CD4-positive, alpha-beta T cell treated with Interleukin-2 at 100 ng/mL for 4 hours (primary cell): ENCODE results near the gene LCE1B.

Experiments used
- DNase-seq: peaks from one replicate; pipeline ENCODE4 v3.0.0-alpha.2; 2020; ENCODE audit warnings: low spot score

LCE1B gene, protein sequence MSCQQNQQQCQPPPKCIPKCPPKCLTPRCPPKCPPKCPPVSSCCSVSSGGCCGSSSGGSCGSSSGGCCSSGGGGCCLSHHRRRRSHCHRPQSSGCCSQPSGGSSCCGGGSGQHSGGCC

DNA sequence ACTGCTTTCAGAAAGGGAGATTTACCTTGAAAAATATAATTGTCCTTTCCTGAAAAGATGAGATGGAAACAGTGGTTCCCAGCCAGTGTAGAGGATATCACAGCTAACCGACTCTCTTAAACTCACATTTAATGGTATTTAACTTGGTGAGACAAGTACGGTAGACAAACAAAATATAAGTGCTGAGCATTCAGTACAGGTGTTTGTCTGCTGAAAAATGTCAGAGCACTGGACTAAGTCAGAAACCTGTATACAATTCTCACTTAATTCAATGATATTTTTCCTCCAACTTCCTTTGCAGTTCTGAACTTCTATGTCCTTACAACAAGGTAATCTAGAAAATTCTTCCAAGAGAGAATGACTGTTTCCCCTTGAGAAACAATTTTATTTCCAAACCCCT lies at the start of gene LCE1B:
TSS of gene LCE1B (plus strand) at position 301 of the 400 bp plus-strand sequence. CDS start 476 bp downstream, outside the sequence.
- no peak for DNase-seq

DNA sequence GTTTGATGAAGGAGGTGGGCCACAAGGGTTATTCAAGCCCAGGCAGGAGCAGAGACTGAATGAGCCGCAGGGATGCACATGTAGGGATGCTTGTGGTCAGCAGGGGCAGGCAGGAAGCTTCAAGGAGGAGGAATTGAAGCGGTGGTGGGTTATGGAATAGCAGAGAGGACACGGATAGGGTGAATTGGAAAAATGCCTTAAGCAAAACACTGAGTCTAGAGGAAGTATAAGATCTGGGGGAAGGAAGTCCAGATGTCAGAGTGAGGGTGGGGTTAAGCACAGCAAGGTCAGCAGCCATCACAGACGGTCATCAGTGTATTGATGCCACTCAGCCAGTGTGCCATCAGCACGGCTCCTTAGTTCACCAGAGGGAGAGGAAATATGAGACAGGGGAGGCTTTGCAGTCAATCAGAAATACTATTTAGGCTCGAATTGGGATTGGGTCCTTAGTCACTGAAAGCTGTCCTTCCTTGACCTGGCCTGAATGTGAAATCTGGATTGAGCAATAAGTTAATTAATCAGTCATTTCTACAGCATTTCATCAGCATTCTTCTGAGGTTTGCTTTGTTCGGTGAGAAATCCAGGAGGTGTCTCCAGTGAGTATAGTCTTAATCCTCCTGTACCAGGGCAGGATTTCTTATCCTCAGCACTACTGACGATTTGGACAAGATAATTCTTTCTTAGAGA lies 42.8 kb upstream of the LCE1B start:
- DNase-seq, result no peak

GRCh38 chr1:152770411-152770810 lies 41.4 kb upstream of the LCE1B start:
- no peak for DNase-seq

DNA sequence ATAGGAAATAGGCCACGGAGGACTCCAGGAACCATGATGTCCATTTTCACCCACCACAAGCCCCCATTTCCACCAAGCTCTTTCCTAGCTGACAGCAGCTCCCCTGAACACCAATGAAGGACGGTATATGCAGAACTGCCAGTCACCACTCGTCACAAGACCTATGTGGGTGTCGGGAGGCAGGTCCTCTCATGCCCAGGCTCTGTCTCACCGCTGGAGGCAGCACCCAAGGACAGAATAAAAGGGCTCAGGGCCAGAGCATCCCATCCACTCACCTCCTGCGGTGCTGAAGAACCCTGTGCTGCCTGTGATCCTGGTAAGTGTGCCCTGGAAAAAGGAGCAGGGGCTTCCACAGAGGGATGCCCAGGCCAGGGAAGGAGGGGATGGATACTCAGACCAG lies 36.9 kb upstream of the LCE1B start, which contains the start of gene LCE1F:
TSS of gene LCE1F (plus strand) at position 266 of the 400 bp plus-strand sequence. CDS start 1,232 bp downstream, outside the sequence.
- DNase-seq, result no peak

DNA sequence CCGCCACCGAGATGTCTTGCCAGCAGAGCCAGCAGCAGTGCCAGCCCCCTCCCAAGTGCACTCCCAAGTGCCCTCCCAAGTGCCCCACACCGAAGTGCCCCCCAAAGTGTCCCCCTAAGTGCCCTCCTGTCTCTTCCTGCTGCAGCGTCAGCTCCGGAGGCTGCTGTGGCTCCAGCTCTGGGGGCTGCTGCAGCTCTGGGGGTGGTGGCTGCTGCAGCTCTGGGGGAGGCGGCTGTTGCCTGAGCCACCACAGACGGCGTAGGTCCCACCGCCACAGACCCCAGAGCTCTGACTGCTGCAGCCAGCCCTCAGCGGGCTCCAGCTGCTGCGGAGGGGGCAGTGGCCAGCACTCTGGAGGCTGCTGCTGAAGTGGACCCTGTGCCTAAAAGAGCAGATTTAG lies 35.4 kb upstream of the LCE1B start:
- no peak for DNase-seq

DNA sequence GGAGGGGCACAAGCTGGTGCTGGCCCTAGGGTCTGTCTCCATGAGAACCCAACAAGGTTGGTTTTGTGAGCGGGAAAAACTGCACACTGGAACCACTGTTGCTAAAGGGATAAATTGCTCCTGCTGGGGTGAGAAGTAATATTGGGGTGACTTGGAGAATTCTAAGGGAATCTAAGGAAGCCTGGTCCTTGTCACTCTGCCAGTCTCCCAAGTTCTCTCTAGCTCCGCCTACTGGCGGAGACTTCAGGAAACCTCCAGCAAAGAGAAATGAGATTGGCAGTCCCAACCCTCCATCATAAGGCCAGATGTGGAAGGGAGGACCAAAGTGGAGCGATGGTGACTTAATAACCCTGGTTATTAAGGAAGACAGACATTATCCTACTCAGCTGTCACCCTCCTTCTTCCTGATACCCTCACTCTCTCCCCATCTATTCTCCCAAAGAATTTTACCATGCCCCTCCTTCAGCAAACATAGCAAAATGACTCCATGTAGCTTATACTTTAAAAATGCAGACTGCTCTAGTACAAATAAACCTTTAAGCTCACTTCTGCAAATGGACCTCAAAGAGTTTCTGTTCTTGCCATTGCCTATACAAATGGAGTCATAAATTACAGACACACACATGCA lies 34.1 kb upstream of the LCE1B start:
- no peak for DNase-seq

GRCh38 chr1:152783095-152783494 lies 28.7 kb upstream of the LCE1B start:
- DNase-seq, result no peak

DNA sequence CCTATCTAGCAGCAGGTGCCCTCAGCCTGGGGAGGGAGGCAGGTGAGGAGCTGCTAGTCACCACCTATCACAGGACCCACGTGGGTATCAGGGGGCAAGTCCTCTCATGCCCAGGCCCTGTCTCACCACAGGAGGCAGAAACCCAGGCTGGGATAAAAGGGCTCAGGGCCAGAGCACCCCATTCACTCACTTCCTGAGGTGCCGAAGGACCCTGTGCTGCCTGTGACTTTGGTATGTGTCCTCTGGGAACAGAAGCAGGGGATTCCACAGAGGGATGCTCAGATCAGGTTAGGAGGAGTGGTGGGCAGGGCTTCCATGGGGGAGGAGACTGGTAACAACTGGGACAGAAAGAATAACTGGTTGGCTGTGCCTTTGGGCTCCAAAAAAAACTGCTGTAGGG lies 25.7 kb upstream of the LCE1B start, which contains the start of gene LCE1E:
TSS of gene LCE1E (plus strand) at position 181 of the 400 bp plus-strand sequence. CDS start 1,043 bp downstream, outside the sequence.
- no peak for DNase-seq

- no peak for DNase-seq
Observed at GRCh38 chr1:152795686-152796085, 16.1 kb upstream of the LCE1B start.

- DNase-seq, result no peak
Observed at GRCh38 chr1:152796421-152796820, 15.3 kb upstream of the LCE1B start, which contains the start of gene LCE1D. TSS of gene LCE1D (plus strand) at chr1:152796721. CDS start at chr1:152797795, 1,074 bp downstream.

DNA sequence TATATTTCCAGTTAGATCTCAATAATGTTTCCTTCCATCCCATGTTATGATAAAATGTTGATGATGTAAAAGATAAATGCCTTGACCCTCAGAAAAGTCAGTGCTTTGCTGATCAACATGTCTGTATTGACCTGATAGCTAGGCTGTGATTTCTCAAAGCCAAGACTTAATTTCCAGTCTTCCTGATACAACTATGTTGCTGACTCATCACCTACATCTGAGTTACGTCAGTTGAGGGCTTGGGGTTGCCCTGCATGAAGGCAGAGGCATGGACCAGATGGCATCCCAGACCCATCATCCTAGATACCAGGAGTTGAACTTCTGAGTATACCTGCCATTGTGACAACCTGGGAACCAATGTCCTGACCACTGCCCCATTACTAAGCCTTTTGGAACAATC lies 10.4 kb upstream of the LCE1B start:
- DNase-seq, result no peak

DNA sequence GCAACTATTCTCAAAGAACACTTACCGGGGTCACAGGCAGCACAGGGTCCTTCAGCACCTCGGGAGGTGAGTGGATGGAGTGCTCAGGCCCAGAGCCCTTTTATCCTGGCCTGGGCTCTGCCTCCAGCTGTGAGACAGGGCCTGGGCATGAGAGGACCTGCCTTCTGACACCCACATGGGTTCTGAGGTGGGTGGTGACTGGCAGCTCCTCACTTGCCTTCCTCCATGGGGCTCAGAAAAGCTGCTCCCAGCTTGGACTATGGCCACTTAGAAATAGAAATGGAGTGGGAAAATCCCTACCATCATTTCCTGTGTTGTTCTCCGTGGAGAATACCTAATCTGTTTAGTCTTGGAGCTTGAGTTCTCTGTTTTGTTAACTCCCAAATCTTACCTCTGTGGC lies 5.2 kb upstream of the LCE1B start, which contains the start of gene LCE1C:
TSS of gene LCE1C (minus strand) at position 76 of the 400 bp plus-strand sequence. CDS start 1,173 bp downstream, outside the sequence.
- DNase-seq, result no peak

DNA sequence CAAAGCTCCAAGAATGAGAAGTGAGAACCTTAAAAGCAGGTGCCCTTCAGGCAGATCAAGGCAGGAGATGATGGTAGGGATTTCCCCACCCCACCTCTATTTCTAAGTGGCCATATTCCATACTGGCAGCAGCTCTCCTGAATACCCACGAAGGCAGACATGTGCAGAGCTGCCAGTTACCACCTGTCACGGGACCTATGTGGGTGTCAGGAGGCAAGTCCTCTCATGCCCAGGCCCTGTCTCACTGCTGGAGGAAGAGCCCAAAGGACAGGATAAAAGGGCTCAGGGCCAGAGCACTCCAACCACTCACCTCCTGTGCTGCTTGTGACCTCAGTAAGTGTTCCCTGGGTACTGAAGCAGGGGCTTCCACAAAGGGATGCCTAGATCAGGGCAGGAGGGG lies 721 bp upstream of the LCE1B start:
- no peak for DNase-seq

- no peak for DNase-seq
Observed at GRCh38 chr1:152817309-152817708, 5.5 kb downstream of the LCE1B start.

DNA sequence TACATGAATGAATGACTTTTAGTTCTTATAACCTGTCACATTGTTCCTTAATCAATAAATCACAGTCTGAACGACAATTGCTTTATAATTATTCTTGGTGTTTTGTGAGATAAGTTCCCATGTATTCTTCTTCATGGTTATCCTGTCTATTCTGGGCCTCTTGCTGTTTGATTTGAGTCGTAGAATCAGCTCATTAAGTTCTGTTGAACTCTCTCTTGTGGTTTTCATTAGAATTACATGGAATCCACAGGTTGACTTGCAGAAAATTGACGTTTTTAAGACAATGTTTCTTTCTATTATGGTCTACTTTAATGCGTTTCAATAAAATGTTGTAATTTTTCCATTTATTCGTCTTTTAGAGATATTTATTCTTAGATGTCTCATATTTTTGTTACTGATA lies 11.5 kb downstream of the LCE1B start:
- no peak for DNase-seq

GRCh38 chr1:152824964-152825363 lies 13.2 kb downstream of the LCE1B start:
- DNase-seq, result no peak

GRCh38 chr1:152827173-152827572 lies 15.4 kb downstream of the LCE1B start, which contains the start of gene LCE1A:
TSS of gene LCE1A (plus strand) at chr1:152827473. CDS start at chr1:152827473, 0 bp downstream.
- no peak for DNase-seq

DNA sequence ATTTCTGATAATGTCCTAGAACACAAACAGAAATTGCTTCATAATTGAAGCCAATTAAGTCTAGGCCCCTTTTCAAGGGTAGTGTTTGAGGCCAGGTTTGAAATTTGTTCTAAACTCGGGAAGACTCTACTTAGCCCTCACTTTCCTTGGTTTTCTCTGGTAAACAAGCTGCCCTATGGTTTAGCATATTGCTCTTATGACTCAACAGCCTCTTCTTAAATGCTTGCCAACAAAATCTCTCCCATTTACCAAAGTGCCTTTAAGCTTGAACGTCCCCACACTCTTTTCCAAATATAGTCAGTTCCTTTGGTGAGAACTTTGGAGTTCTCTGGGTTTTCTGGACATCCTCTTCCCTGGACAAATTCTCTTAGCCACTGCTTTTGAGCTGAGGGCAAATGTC lies 25.1 kb downstream of the LCE1B start:
- DNase-seq, result no peak

DNA sequence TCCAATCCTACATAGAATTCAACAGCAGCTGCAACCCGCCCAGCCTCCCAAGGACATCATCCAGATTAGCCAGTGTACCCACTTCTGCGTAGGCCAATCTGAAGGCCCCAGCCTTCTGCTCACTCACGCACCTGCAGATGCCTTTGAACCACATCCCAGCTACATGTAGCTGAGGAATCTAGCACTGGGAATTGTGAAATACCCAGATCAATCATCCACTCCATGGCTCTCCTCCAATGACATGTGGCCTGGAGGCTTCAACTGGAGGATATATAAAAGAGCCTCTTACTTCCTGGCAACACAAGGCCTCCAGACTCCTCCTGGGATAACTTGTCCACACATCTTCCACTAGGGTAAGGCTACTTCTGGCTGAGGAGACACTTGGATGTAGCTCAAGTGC lies 30.8 kb downstream of the LCE1B start, which contains the start of gene LCE6A:
TSS of gene LCE6A (plus strand) at position 301 of the 400 bp plus-strand sequence. CDS start 665 bp downstream, outside the sequence.
- DNase-seq, result no peak

- DNase-seq, result no peak
Observed at GRCh38 chr1:152855661-152856060, 43.9 kb downstream of the LCE1B start.

- no peak for DNase-seq
Observed at GRCh38 chr1:152858062-152858461, 46.3 kb downstream of the LCE1B start.

DNA sequence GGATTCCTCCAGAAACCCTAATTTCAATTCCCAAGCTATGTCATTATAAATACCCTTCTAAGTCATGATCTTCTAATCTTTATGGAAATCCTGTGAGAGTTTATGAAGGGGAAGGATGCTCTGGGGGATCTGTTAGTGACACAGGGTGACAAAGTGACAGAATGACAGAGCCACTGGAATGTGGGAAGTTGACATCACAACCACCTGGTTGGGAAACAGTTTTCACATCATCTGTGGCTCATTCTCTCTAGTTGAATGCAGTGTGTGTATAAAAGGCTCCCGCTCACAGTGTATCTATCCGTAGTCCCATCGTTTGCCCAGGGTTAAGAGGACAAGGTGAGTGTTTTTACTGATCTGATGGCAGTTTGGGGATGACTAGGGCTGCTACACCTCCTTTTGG lies 47.9 kb downstream of the LCE1B start, which contains the start of gene LCE7A:
TSS of gene LCE7A (plus strand) at position 301 of the 400 bp plus-strand sequence. CDS start 702 bp downstream, outside the sequence.
- no peak for DNase-seq

GRCh38 chr1:152860129-152860528 lies 48.4 kb downstream of the LCE1B start:
- DNase-seq, result no peak
